Activated CD8-positive, alpha-beta T cell treated with anti-CD3 and anti-CD28 coated beads for 36 hours (primary cell): ENCODE data around the gene TBATA. TPM values are rescaled to one million over a fixed set of nuclear protein-coding genes. Genes with fewer than 3 reads are reported as not detected.
"Not testable (repeated sequence)": the region's sequence is repeated elsewhere in the genome, so short reads cannot be mapped to it uniquely, and the experiment has no call there.

Experiments used
- ATAC-seq: fragments of 200-7000 bp; cut with Tn5 transposase; one replicate; pipeline ENCODE4 v1.10.0; 2021; ENCODE audit warnings: mild to moderate bottlenecking, moderate library complexity
- CTCF ChIA-PET: fragments of 350-600 bp; sonication (Branson Sonifier 250); formaldehyde crosslinking; loops from one replicate; lab custom pipeline; 2021; ENCODE audit warnings: antibody characterized with exemption; lab: Charles Lee
- POLR2A ChIA-PET: fragments of 350-600 bp; sonication (Branson Sonifier 250); formaldehyde crosslinking; loops from one replicate; lab custom pipeline; 2021; ENCODE audit warnings: antibody characterized with exemption; lab: Charles Lee
- DNase-seq: peaks from one replicate; pipeline ENCODE4 v3.0.0-alpha.2; 2020
- H3K27ac Mint-ChIP-seq: one replicate; pipeline ENCODE4 v1.8.0; 2021; ENCODE audit warnings: mild to moderate bottlenecking, mixed read lengths
- H3K27me3 Mint-ChIP-seq: one replicate; pipeline ENCODE4 v1.8.0; 2021; ENCODE audit warnings: mixed read lengths
- H3K36me3 Mint-ChIP-seq: one replicate; pipeline ENCODE4 v1.8.0; 2021; ENCODE audit warnings: low read depth, mixed read lengths
- H3K4me1 Mint-ChIP-seq: one replicate; pipeline ENCODE4 v1.8.0; 2021; ENCODE audit warnings: low read depth, mixed read lengths
- H3K4me3 Mint-ChIP-seq: one replicate; pipeline ENCODE4 v1.8.0; 2021; ENCODE audit warnings: mild to moderate bottlenecking, moderate library complexity, mixed read lengths
- H3K9me3 Mint-ChIP-seq: one replicate; pipeline ENCODE4 v1.8.0; 2021; ENCODE audit warnings: mixed read lengths
- intact Hi-C: fragments of 100-400 bp; cut with micrococcal nuclease; formaldehyde crosslinking; loops from one replicate; pipeline ENCODE4 v1.10.0; 2022
- total RNA-seq, 2 experiments: library from RNA; stranded (reverse); gene quantifications; one replicate each; pipeline ENCODE4 v1.2.3, GENCODE V29; 2021
- TF ChIP-seq, protein P1 (sequence below): fragments of 200-600 bp; IDR thresholded peaks from one replicate; pipeline ENCODE4 v1.8.0; 2022; ENCODE audit warnings: antibody characterized with exemption, mild to moderate bottlenecking

Gene TBATA
- total RNA-seq, 2 experiments from 2014 or later, result not detected

DNA sequence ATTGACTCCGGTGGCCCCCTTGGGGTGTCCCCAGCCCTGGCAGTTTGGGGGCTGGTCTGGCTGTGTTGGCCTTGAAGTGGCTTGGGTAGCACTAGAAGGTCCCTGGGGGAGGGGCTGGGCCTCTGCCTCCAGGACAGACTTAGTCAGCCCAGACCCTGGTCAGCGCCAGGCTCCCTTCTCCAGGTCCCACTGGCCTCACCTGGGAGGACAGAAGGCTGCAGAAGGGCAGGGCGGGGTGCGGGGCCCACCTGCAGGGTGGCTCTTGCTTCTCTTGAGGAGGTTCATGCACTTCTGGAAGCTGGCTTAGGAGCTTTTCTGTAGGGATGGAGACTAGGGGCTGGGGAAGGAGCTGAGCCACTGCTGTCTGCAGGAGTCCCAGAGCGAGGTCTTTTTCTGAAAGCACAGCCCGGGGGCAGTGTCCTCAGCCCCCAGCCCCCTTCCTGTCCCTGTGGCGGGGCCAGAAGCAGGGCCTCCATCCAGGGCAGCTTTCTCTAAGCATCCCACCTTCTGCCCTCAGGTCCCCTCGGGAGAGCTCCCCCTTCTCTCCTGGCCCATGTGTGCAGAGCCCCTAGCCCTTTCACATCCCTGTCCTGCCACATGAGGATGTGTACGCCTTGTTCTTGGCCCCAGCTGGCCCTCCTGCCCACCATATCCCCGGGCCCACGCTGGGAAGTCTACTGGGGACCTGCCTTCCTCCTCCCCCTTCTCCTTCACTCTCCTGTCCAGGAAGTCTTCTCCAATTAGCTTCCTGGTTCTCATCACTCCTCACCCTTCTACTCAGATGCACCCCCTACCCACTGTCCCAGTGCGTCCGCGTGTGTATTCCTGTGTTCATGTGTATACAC lies 11.0 kb downstream of the TBATA start:
- ATAC-seq (no peak), DNase-seq (no peak)
- Mint-ChIP-seq H3K9me3 (no peaks in the 10 kb centered on the region), H3K27me3 (no peaks in the 10 kb centered on the region), H3K4me1 (no peaks in the 10 kb centered on the region), H3K27ac (no peak overlapping the region), H3K4me3 (no peak overlapping the region), H3K36me3 (no peaks in the 10 kb centered on the region)
- intact Hi-C loops, result no loop called here
- ChIA-PET CTCF (interaction anchor here (0.8 to 1.6 kb wide), 4 partner anchors 11 to 313 kb away, joined by 3 to 7 read pairs (median 3); no protein-coding TSS in a partner anchor), POLR2A (no interaction called here)
- TF ChIP-seq, protein P1, sequence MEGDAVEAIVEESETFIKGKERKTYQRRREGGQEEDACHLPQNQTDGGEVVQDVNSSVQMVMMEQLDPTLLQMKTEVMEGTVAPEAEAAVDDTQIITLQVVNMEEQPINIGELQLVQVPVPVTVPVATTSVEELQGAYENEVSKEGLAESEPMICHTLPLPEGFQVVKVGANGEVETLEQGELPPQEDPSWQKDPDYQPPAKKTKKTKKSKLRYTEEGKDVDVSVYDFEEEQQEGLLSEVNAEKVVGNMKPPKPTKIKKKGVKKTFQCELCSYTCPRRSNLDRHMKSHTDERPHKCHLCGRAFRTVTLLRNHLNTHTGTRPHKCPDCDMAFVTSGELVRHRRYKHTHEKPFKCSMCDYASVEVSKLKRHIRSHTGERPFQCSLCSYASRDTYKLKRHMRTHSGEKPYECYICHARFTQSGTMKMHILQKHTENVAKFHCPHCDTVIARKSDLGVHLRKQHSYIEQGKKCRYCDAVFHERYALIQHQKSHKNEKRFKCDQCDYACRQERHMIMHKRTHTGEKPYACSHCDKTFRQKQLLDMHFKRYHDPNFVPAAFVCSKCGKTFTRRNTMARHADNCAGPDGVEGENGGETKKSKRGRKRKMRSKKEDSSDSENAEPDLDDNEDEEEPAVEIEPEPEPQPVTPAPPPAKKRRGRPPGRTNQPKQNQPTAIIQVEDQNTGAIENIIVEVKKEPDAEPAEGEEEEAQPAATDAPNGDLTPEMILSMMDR, result no peak

DNA sequence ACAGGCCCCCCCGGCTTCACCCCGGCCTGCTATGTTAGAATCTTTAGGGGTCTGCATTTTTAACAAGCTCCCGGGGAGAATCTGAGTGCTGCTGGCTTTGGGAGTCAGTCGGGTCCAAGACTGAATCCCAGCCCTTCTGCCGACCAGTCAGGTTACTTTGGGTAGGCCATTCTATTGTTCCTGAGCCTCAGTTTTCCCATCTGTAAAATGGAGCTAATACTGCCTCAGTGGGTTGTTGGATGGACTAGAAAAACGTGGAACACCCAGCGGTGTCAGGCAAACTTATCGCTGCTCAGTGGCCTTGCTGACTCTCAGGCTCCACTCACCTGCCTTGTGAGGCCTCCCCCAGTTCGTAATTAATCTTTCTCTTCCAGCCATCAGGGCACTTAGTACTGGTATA lies 11.7 kb downstream of the TBATA start:
- CTCF ChIA-PET, result interaction anchor here (0.8 to 1.6 kb wide), 3 partner anchors 14 to 312 kb away, joined by 3 to 7 read pairs (median 3); no protein-coding TSS in a partner anchor
- Mint-ChIP-seq H3K27ac (no peak overlapping the region), H3K9me3 (no peaks in the 10 kb centered on the region), H3K27me3 (no peaks in the 10 kb centered on the region), H3K36me3 (no peaks in the 10 kb centered on the region), H3K4me3 (no peak overlapping the region), H3K4me1 (no peaks in the 10 kb centered on the region)
- TF ChIP-seq, protein P1, result no peak
- no peak for DNase-seq
- POLR2A ChIA-PET, result interaction anchor here (0.9 kb wide), 1 partner anchor 180 kb away, joined by 3 read pairs; no protein-coding TSS in a partner anchor
- intact Hi-C loops, result no loop called here
- no peak for ATAC-seq

DNA sequence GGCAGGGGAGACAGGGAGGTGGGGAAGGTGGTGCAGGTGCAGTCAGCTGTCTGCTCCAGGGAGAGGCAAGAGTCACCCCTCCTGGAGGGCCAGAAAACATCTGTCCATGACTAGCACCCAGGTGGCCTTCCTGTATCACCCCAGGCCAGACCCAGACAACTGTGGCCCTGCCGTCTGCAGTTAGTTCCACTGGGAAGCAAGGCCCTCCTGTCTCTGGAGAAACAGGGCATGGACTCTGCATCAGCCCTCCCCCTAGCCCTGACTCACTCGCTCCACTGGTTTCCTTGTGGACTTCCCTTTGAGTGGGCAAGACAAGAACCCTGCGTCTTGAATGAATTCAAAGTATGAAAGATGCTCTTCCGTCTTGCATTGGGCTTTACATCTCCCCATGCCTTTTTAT lies 12.6 kb downstream of the TBATA start:
- ChIA-PET CTCF (interaction anchor here (1.2 kb wide), 1 partner anchor 13 kb away, joined by 3 read pairs; no protein-coding TSS in a partner anchor), POLR2A (interaction anchor here (0.9 kb wide), 1 partner anchor 179 kb away, joined by 3 read pairs; no protein-coding TSS in a partner anchor)
- ATAC-seq (no peak), DNase-seq (no peak)
- Mint-ChIP-seq H3K27ac (no peak overlapping the region), H3K27me3 (no peaks in the 10 kb centered on the region), H3K4me1 (no peaks in the 10 kb centered on the region), H3K36me3 (no peaks in the 10 kb centered on the region), H3K9me3 (no peaks in the 10 kb centered on the region), H3K4me3 (no peak overlapping the region)
- TF ChIP-seq, protein P1, result no peak
- intact Hi-C loops, result no loop called here

DNA sequence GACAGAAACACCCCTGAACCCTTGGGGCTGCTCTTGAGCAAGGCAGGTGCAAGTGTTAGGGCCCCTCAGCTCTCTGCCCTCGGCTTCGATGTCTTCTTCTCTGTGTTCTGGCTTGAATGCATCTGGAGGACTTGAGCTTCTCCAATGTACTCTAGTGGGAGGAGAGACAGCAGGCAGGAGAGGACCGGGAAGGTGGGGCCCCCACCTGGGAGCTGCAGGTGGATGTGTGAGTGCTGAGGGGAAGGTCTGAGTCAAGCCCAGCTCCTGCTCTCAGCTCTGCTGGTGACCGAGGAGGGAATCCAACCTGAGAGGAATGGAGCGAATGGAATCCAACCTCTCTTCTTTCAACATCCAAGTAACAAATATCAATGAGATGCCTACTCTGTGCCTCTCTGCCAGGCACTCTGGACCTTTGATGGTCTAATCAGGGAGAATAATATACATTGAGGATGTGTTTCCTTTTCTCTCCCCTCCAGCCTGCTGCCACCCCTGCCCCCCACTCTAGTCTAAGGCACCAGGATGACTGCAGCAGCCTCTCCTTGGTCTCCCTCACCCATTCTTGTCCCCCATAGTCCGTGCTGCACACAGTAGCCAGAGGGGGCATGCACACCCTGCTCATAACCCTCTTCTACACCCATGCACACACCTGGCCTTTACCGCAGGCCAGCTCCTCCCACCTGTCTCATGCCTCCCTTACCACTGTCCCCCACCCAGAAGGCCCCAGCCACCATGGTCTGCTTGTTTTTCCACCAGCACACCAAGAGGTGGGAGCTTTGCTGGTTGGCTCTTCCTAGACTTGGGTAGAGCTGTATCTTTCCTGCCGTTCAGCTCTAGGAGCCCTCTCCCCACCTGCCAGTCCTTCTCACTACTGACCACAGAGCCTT lies 13.6 kb downstream of the TBATA start:
- ChIA-PET CTCF (interaction anchor here (1.2 kb wide), 1 partner anchor 12 kb away, joined by 3 read pairs; no protein-coding TSS in a partner anchor), POLR2A (no interaction called here)
- no peak for ATAC-seq
- no peak overlapping the region for H3K4me3 Mint-ChIP-seq
- DNase-seq, result no peak
- TF ChIP-seq, protein P1, result no peak
- H3K27ac Mint-ChIP-seq, result no peak overlapping the region
- intact Hi-C loops, result no loop called here
- H3K4me1 Mint-ChIP-seq, result no peaks in the 10 kb centered on the region
- no peaks in the 10 kb centered on the region for H3K9me3 Mint-ChIP-seq
- H3K27me3 Mint-ChIP-seq, result no peaks in the 10 kb centered on the region
- no peaks in the 10 kb centered on the region for H3K36me3 Mint-ChIP-seq

DNA sequence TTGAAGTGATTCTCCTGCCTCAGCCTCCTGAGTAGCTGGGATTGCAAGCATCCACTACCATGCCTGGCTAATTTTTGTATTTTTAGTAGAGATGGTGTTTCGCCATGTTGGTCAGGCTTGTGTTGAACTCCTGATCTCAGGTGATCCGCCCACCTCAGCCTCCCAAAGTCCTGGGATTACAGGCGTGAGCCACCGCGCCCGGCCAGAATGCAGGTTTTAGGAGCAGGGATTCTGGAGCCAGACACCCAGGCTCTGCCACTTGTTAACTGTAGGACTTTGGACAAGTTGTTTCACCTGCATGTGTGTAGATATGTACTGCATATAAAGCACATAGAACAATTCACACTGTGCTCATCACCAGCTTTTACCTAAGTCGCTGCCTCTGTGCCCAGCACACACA lies 14.7 kb downstream of the TBATA start:
- H3K4me1 Mint-ChIP-seq, intact Hi-C loops, H3K27ac Mint-ChIP-seq, H3K36me3 Mint-ChIP-seq, DNase-seq, H3K9me3 Mint-ChIP-seq, ATAC-seq, H3K27me3 Mint-ChIP-seq, POLR2A ChIA-PET, H3K4me3 Mint-ChIP-seq: not testable (repeated sequence)
- CTCF ChIA-PET, result interaction anchor here (0.9 to 1.2 kb wide), 2 partner anchors 10 to 11 kb away, joined by 3 to 4 read pairs; no protein-coding TSS in a partner anchor
